Pancreas (tissue), 10 donors: ENCODE results near the gene EPB41. TPM values are rescaled to one million over a fixed set of nuclear protein-coding genes. Genes with fewer than 3 reads are reported as not detected.
"Not testable (repeated sequence)": the region's sequence is repeated elsewhere in the genome, so short reads cannot be mapped to it uniquely, and the experiment has no call there.

Experiments used
- ATAC-seq, 4 donors: fragments of 200-7000 bp; cut with Tn5 transposase; one replicate each; pipeline versions ENCODE4 v1.8.0 to v1.9.1; 2020; ENCODE audit warnings: mild to moderate bottlenecking in 4 of 4, moderate library complexity in 4 of 4
- DNase-seq, 6 donors: peaks; one replicate each; pipeline ENCODE4 v3.0.0-alpha.2; 2020
- FAIRE-seq: peaks from 2 replicates; lab custom pipeline; 2012; peaks lifted over from hg19 to GRCh38; lab: Jason Lieb, UNC
- H3K27ac ChIP-seq, 4 donors: fragments of 200-600 bp; sonication (generic); 1 replicate in 3 of 4; 2 replicates in 1 of 4; pipeline versions ENCODE4 v1.5.0 to v1.8.0; 2020
- H3K27me3 ChIP-seq, 4 donors: fragments of 200-600 bp; one replicate each; pipeline ENCODE4 v1.8.0; 2021
- H3K36me3 ChIP-seq, 3 donors: fragments of 200-600 bp; sonication (generic) in 1 of 3; one replicate each; pipeline versions ENCODE4 v1.5.0 to v1.8.0; 2020 to 2021
- H3K4me1 ChIP-seq, 3 donors: fragments of 200-600 bp; one replicate each; pipeline ENCODE4 v1.8.0; 2021
- H3K4me3 ChIP-seq, 4 donors: fragments of 200-600 bp; sonication (generic) in 2 of 4; one replicate each; pipeline versions ENCODE4 v1.5.0 to v1.8.0; 2020 to 2021
- H3K9me3 ChIP-seq, 4 donors: fragments of 200-600 bp; one replicate each; pipeline ENCODE4 v1.8.0; 2021
- WGBS, 2 donors: extraction: QIAGEN DNeasy Blood & Tissue Kit; methylation state at CpG; one replicate each; pipeline ENCODE4 v1.1.7; 2013; 5-methylcytosine and 5-hydroxymethylcytosine counted together
- intact Hi-C, 3 donors: fragments of 100-400 bp; cut with DNase I; formaldehyde crosslinking; loops; one replicate each; pipeline versions ENCODE4 v1.11.1 to v1.14.2; 2022
- polyA plus RNA-seq, 2 donors: library from polyadenylated mRNA; stranded (reverse); fragments of 200-250 nt; gene quantifications; one replicate each; pipeline ENCODE4 v1.2.3, GENCODE V29; 2013
- total RNA-seq, 6 donors: library from RNA; stranded (reverse); fragmentation: NEBNext Ultra II Directional in 4 of 6; extraction: Animal tissue kit (Norgen Biotek cat#: 25700) in 4 of 6; gene quantifications; one replicate each; pipeline versions ENCODE4 v1.2.1 to v1.2.4, GENCODE V29; 2021 to 2023
- TF ChIP-seq, protein P1 (sequence below), 4 donors: fragments of 200-600 bp; sonication (generic) in 3 of 4; IDR thresholded peaks; one replicate each; pipeline versions ENCODE4 v1.5.0 to v1.8.0; 2021; ENCODE audit warnings: antibody characterized with exemption in 4 of 4
- donor health status: healthy with polysubstance abuse.
- donor health status: DM: no; HTN: no; CAD: no; lungs with moderate emphysema.
- donor health status: DM: no; HTN: no; CAD: no.
- donor health status: control.
- donor health status: control.
- donor health status: Bipolar disorder and iron deficiency.
- donor health status: DM: yes; HTN: yes; CAD: no.
- donor health status: DM: no; HTN: no; CAD: no.
- donor health status: DM: no; HTN: no; CAD: no.
- donor health status: DM: yes; HTN: yes; CAD: no.

EPB41 gene
- total and polyA plus RNA-seq, 8 donors, result 9.1 to 39.8 (median 23.2) TPM

DNA sequence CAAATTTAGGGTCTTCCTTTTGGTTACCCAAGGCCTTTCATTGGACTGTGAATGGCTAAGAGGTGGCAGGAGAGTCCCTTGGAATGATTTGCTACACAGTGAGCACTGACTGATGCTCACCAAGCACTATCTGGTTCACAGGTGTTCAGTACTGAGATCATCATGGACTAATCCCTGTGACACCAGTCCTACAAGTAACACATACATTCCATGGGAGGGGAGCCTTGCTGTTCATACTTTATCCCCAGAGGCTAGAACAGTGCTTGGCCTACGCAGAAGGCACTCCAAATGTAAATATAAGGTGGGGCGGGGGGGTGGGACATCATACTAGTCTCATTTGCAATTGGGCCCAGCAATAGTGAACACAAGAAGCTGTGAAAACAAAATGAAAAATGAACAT is 229.8 kb downstream of the EPB41 start:
- H3K36me3 ChIP-seq, result peaks cover 2 to 19% (median 15%) of the 10 kb centered on the region in 3 donors
- FAIRE-seq, result no peak
- intact Hi-C loops, result no loop called here

DNA sequence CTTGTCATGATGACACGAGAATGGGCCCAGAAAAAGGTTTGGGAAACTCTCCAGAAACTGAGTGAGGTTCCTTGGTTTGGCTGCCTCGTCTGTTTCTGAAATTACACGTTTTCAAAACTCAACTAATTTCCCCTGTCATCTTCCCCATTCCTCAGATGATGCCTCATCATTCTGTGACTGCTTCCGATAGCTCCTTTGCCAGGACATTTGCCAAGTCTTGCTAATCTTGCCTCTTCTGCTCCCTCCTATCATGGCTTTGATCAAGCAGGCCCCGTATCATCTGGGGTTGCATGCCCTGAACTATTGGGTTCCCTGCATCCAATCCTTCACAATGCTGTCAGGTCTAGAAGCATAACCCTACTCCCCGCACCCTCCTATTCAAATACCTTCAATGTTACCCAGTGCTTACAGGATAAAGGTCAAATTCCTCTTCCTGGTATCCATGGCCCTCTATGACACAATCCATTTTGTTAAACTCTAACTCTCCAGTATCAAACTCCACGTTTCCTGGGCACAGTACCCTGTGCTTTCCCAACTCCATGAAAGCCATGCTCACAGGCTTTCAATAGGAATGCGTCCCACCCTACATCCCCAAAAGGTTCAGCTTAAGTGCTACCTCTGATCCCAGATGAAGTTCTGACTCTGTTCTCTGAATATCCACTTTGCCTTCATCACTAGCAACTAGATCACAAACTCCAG is 231.5 kb downstream of the EPB41 start:
- H3K4me3 ChIP-seq, result no peak overlapping the region

More for the DNA sequence above, 229.8 kb downstream of the EPB41 start:
- TF ChIP-seq, protein P1, sequence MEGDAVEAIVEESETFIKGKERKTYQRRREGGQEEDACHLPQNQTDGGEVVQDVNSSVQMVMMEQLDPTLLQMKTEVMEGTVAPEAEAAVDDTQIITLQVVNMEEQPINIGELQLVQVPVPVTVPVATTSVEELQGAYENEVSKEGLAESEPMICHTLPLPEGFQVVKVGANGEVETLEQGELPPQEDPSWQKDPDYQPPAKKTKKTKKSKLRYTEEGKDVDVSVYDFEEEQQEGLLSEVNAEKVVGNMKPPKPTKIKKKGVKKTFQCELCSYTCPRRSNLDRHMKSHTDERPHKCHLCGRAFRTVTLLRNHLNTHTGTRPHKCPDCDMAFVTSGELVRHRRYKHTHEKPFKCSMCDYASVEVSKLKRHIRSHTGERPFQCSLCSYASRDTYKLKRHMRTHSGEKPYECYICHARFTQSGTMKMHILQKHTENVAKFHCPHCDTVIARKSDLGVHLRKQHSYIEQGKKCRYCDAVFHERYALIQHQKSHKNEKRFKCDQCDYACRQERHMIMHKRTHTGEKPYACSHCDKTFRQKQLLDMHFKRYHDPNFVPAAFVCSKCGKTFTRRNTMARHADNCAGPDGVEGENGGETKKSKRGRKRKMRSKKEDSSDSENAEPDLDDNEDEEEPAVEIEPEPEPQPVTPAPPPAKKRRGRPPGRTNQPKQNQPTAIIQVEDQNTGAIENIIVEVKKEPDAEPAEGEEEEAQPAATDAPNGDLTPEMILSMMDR (IDR thresholded peaks at IDR 0.05), result no peak
- peaks cover 0 to 2% (median 0%) of the 10 kb centered on the region in 3 donors for H3K4me1 ChIP-seq
- no peaks in the 10 kb centered on the region for H3K9me3 ChIP-seq
- DNase-seq, result no peak
- 97% methylated on average over 2 of the region's 2 CpGs for WGBS, 2 donors
- no peak overlapping the region for H3K27ac ChIP-seq
- no peaks in the 10 kb centered on the region for H3K27me3 ChIP-seq
- H3K4me3 ChIP-seq, result no peak overlapping the region
- no peak for ATAC-seq

DNA sequence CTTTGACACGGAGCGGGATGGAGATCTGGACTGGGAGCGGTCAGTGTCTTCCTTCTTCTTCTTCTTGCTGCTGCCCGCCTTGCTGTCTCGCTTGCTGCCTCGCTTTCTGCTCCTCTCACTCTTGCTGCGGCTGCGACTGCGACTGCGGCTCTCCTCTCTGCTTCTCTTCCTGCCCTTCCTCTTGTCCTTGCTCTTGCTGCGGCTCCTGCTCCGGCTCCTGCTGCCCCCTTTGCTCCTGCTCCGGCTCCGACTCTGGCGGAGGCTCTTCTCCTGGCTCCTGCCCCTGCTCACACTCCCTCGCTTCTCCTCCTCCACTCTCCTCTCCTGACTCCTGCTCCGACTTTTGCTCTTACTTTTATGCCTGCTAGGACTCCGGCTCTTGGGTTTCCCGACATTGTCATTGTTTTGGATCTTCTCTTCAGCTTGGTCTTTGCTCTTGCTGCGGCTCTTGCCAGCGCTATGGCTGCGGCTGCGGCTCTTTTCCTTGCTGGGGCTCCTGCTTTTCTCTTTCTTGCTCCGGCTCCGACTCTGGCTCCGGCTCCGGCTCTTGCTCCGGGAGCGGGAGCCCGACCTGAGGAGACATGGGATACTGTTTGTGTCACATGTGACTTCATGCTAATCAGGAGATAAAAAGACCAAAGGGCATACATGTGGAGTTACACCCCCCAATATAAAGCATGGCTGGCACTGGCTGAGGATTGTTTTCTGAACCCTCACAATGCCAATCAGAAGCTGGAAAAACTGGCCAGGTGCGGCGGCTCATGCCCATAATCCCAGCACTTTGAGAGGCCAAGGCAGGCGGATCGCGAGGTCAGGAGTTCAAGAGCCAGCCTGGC is 234.5 kb downstream of the EPB41 start:
- FAIRE-seq, result no peak
- peaks cover 0 to 2% (median 0%) of the 10 kb centered on the region in 3 donors for H3K4me1 ChIP-seq
- intact Hi-C loops, result no loop called here
- no peaks in the 10 kb centered on the region for H3K9me3 ChIP-seq
- no peak for DNase-seq
- WGBS, 2 donors, result 95 to 96% methylated on average over 35 of the region's 35 CpGs
- peaks cover 2 to 63% (median 59%) of the 10 kb centered on the region in 3 donors for H3K36me3 ChIP-seq
- no peak for ATAC-seq
- H3K27me3 ChIP-seq, result no peaks in the 10 kb centered on the region
- TF ChIP-seq, protein P1 (IDR thresholded peaks at IDR 0.05), result no peak
- H3K27ac ChIP-seq, result no peak overlapping the region
- no peak overlapping the region for H3K4me3 ChIP-seq

More for the DNA sequence above, 231.5 kb downstream of the EPB41 start:
- peak overlapping the region in 2 of 4 donors; percentile 16 to 33 for H3K27ac ChIP-seq
- FAIRE-seq (no peak), DNase-seq (no peak), ATAC-seq (peak; percentile 47 to 80 (median 68))
- H3K9me3 ChIP-seq, result no peaks in the 10 kb centered on the region
- 64 to 70% methylated on average over 8 of the region's 8 CpGs for WGBS, 2 donors
- H3K4me1 ChIP-seq, result peaks cover 0 to 2% (median 0%) of the 10 kb centered on the region in 3 donors
- intact Hi-C loops, result no loop called here
- TF ChIP-seq, protein P1 (IDR thresholded peaks at IDR 0.05), result no peak
- no peaks in the 10 kb centered on the region for H3K27me3 ChIP-seq
- H3K36me3 ChIP-seq, result peaks cover 2 to 36% (median 29%) of the 10 kb centered on the region in 3 donors

DNA sequence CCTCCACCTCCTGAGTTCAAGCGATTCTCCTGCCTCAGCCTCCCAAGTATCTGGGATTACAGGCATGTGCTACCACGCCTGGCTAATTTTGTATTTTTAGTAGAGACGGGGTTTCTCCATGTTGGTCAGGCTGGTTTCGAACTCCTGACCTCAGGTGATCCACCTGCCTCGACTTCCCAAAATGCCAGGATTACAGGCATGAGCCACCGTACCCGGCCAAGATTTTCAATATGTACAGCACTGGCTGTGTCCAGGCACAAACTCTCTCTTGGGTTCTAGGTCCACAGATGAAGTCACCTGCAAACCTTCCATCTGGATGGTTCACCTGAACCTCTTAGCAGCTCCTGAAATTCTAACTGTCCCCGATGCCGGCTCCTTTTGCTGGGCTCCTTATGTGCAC is 236.0 kb downstream of the EPB41 start:
- H3K36me3 ChIP-seq, result peaks cover 5 to 71% (median 67%) of the 10 kb centered on the region in 3 donors
- FAIRE-seq, ATAC-seq, H3K4me3 ChIP-seq, H3K27ac ChIP-seq, H3K9me3 ChIP-seq, intact Hi-C loops, DNase-seq, H3K27me3 ChIP-seq, H3K4me1 ChIP-seq: not testable (repeated sequence)
- WGBS, 2 donors, result 95 to 98% methylated on average over 9 of the region's 9 CpGs

DNA sequence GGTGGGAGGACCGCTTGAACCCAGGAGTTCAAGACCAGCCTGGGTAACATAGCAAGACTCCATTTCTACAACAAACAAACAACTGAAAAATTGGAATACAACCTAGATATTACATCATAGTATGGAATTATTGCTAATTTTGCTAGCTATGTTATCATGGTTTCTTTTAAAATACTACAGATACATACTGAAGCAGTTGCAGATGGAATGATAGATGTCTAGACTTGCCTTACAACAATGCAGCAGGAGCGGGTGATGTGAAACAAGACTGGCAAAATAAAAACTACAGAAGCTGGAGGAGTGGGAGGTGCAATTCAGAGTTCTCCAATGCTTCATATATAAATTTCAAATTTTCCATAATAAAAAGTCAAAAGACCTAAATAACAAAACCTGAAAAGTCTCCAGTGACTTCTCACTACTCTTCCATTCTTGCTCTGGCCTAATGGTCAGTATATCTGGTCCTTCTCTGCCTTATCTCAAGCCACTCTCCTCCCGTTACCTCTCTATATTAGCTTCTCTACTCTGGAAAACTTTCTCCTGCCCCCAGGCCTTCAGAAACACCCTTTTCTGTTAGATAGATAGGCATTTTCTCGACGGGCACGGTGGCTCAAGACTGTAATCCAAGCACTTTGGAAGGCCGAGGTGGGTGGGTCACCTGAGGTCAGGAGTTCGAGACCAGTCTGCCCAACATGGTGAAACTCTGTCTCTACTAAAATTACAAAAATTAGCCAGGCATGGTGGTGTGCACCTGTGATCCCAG is 237.9 kb downstream of the EPB41 start:
- 87 to 94% methylated on average over 8 of the region's 8 CpGs for WGBS, 2 donors
- Histone ChIP-seq H3K36me3 (peaks cover 5 to 71% (median 67%) of the 10 kb centered on the region in 3 donors), H3K4me3 (no peak overlapping the region), H3K4me1 (peaks cover 2 to 15% (median 11%) of the 10 kb centered on the region in 3 donors), H3K27ac (no peak overlapping the region), H3K27me3 (no peaks in the 10 kb centered on the region), H3K9me3 (no peaks in the 10 kb centered on the region)
- no peak for DNase-seq
- intact Hi-C loops, result no loop called here
- TF ChIP-seq, protein P1 (IDR thresholded peaks at IDR 0.05), result no peak
- no peak for ATAC-seq
- FAIRE-seq, result no peak
